HEK293T (cell line): Measurements from ENCODE around the gene RCOR3.

Source experiments
- BHLHE40 ChIP-seq: fragments of 450-650 bp; IDR thresholded peaks from 2 replicates; pipeline ENCODE4 v1.6.1; 2016; ENCODE audit warnings: mild to moderate bottlenecking, moderate library complexity, borderline replicate concordance
- CTBP1 ChIP-seq: fragments of 450-650 bp; IDR thresholded peaks from 2 replicates; pipeline ENCODE4 v1.6.1; 2016; ENCODE audit warnings: borderline replicate concordance
- ELF4 ChIP-seq: fragments of 450-650 bp; IDR thresholded peaks from 2 replicates; pipeline ENCODE4 v1.6.1; 2017; ENCODE audit warnings: antibody characterized with exemption
- FOXA1 ChIP-seq: fragments of 450-650 bp; IDR thresholded peaks from 2 replicates; pipeline ENCODE4 v1.6.1; 2016; ENCODE audit warnings: mild to moderate bottlenecking
- FOXK2 ChIP-seq: fragments of 450-650 bp; IDR thresholded peaks from 2 replicates; pipeline ENCODE4 v1.6.1; 2016; ENCODE audit warnings: mild to moderate bottlenecking
- FOXM1 ChIP-seq: fragments of 450-650 bp; IDR thresholded peaks from 2 replicates; pipeline ENCODE4 v1.6.1; 2017; ENCODE audit warnings: mild to moderate bottlenecking, borderline replicate concordance
- L3MBTL2 ChIP-seq: fragments of 450-650 bp; conservative IDR thresholded peaks from 2 replicates; pipeline ENCODE4 v1.6.1; 2016; ENCODE audit warnings: mild to moderate bottlenecking
- NFRKB ChIP-seq: fragments of 450-650 bp; IDR thresholded peaks from 2 replicates; pipeline ENCODE4 v1.6.1; 2016; ENCODE audit warnings: mild to moderate bottlenecking, moderate library complexity
- SP1 ChIP-seq: fragments of 450-650 bp; IDR thresholded peaks from 2 replicates; pipeline ENCODE4 v1.6.1; 2017
- SUZ12 ChIP-seq: fragments of 450-650 bp; IDR thresholded peaks from 2 replicates; pipeline ENCODE4 v1.6.1; 2016; ENCODE audit warnings: mild to moderate bottlenecking

GRCh38 chr1:211328866-211329475, 69.8 kb downstream of the RCOR3 start:
- TF ChIP-seq L3MBTL2 = no peak
- TF ChIP-seq FOXK2 = no peak
- TF ChIP-seq FOXA1 = no peak
- TF ChIP-seq SUZ12 = no peak
- no peak for TF ChIP-seq SP1
- TF ChIP-seq ELF4 = no peak
- no peak for TF ChIP-seq NFRKB
- TF ChIP-seq FOXM1 = no peak
- no peak for TF ChIP-seq CTBP1
- TF ChIP-seq BHLHE40 = no peak
